ENCODE data around the gene LILRB2.
"Not testable (repeated sequence)": the region's sequence is repeated elsewhere in the genome, so short reads cannot be mapped to it uniquely, and the experiment has no call there.

The LILRB2 gene

DNA sequence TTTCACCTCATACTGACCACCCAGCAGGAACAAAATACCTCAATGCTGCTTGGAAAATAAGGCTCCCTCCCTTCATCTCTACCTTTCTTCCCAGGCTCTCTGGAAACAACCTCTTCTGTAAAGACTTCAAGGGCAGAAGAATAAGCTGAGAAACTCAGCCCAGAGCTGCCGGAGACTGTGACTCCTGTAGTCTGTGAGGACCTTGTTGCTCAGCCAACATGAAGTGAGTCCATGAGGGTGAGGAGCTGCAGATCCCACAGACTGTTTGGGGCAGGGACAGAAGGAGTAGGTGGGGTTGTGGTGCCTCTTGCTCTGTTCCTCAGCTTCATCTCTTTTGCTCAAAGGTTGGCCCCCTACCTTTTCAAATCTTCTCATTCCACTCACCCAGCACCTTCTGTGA is 24.2 kb upstream of the LILRB2 start:
- no peak for DNase-seq (ENCODE audit: low read depth in 3 of 3, low spot score in 1 of 3)

DNA sequence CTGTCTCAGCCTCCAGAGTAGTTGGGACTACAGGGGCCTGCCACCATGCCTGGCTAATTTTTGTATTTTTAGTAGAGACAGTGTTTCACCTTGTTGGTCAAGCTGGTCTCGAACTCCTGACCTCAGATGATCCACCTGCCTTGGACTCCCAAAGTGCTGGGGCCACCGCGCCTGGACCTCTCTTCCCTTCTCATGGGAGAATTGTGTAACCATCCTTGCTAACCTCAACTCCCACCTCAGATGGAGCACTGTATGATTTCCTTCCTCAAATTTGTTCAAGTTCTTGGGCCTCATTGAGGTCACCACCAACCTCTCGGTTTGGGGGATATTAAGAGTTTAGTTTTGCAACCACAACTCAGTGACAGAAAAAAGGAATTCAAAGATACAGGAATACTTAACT is 21.3 kb upstream of the LILRB2 start:
- DNase-seq (ENCODE audit: low read depth in 3 of 3, low spot score in 1 of 3): no peak

DNA sequence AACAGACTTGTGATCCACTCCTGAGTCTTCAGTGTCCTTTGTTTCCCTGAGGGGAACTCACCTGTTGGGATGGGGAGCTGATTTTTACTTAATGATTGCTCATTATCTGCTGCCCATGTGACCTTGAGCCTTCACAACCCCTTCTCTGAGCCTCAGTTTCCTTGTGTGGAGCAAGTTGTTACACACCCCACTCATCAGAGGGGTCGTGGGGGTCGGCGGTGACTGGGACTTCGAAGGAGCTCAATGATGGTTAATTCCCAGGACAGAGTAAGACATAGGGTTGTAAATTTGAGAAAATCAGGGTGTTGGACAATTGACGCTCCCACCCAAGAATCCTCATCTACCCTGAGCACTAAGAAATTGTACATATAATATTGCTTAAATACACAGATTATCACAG is 18.6 kb upstream of the LILRB2 start:
- DNase-seq (ENCODE audit: low read depth in 3 of 3, low spot score in 1 of 3): no peak

DNA sequence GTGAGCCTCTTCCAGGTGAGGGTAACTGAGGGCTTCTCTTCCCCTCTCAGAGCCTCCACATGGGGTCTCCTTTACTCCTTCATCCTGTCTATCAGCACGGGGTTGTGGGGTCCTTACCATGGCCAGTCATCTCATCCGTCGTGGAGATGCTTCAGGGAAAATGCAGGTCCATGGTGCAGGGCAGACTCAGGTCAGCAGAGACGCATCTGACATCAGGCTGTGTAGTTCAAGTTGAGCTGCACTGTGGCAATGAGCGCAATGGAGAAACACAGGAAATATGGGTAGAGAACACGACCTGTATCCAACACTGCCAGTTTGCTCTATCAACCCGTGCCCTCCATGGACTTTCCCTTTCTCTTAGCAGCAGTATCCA is 18.2 kb upstream of the LILRB2 start:
- no peak for DNase-seq (ENCODE audit: low read depth in 3 of 3, low spot score in 1 of 3)

DNA sequence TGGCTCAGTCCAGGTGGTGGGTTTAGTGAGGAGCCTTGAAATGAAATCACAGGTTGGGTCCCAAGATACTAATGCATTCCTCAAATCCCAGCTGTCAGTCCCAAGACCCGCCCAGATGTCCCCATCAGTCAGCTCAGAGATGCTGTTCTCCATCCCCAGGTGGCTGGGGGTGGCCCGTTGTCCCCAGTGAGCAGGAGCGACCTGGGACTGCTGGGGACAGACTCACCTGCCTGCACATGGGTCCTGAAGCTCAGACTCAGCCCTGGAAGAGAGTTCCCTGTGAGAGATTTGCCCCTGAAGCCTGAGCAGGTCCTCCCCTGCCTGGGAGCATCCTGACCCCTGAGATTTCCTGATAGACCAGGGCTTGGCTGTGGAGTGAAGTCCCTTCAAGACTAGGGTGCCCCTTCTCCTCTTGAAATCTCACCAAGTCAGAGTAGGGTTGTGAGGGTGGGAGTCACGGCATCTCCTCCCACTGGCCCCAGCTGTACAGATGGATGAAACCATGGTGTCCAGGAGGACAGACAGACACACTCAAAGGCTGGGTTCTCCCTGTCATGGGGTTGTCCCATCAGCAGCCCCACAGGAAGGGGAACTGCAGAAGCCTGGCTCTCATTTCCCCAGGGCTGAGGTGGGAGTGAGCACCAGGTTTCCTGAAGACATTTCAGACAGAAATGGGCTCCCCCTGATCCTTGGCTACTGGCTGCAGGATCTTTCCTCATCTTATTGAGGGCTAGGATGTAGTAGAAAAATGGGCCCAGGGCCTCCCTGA is 17.6 kb upstream of the LILRB2 start:
- DNase-seq (ENCODE audit: low read depth in 3 of 3, low spot score in 1 of 3): no peak

DNA sequence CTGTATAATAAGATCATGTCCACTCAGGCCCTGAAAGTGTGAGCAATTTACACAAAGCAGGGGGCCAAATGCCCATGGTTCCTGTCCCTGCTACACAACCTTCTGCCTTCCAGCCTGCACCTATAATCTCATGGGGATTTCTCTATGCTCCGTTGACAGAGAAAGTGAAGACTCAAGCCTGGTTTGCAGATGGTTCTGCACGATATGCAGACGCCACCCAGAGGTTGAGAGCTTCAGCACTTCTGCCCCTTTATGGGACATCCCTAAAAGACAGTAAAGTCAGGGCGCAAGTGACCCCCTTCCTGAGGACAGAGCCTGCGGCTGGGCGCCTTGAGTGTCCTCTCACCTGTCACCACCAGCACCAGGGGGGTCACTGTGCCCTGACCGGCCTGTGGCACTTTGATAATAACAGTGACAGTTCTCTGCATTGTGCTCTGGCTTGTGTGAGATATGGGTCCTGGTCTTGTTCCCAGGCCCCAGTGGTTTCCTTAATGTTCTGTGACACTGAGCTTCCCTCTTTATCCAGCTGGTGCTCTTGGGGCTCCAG is 16.9 kb upstream of the LILRB2 start:
- no peak for DNase-seq (ENCODE audit: low read depth in 3 of 3, low spot score in 1 of 3)

DNA sequence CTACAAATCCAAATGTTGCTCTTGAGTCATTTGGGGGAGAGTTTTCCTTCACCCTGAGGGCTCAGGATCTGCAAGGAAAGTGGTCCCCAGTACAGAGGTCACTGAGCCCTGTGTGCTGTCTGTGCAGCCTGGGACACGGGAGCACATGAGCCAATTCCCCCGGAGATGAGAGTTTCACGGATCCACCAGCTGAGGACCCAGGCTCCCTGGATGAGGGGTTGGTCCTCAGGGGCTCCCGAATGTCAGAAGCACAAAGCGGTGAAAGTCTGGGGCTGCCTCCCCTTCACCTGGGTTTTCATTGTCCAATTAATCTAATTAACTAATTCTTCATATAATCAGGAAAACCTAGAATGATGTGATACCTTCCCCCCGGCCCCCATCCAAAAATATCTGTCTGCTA is 13.6 kb upstream of the LILRB2 start:
- no peak for DNase-seq (ENCODE audit: low read depth in 3 of 3, low spot score in 1 of 3)

DNA sequence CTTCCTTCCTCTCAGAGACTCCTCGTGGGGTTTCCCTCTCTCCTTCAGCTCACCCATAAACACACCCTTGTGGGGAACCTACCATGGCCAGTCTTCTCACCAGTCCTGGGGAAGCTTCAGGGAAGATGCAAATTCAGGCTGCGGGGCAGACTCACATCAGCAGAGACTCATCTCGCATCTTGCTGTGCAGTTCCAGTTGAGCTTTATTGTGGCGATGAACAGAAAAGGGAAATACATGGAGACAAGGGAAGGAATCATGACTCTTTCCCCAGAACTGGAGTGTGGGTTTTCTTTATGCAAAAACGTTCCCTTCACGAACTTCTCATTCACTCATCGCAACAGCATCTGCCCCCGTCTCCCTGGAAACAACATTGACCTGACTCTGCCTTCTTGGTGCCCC is 8.2 kb upstream of the LILRB2 start:
- not testable (repeated sequence) for DNase-seq (ENCODE audit: low read depth in 3 of 3, low spot score in 1 of 3)

DNA sequence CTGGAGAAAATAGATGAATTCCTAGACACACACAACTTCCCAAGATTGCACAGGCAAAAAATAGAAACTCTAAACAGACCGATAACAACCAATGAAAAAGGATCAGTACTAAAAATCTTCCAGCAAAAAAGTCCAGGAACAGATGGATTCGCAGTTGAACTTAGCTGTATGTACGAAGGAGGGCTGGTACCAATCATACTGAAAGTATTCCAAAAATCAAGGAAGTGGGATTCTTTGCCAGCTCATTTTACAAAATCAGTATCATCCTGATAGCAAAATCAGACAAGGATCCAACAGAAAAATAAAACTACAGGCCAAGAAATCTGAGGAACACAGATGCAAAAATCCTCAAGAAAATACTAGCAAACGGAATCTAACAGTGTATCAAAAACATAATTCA is 6.5 kb upstream of the LILRB2 start:
- DNase-seq (ENCODE audit: low read depth in 3 of 3, low spot score in 1 of 3): no peak

DNA sequence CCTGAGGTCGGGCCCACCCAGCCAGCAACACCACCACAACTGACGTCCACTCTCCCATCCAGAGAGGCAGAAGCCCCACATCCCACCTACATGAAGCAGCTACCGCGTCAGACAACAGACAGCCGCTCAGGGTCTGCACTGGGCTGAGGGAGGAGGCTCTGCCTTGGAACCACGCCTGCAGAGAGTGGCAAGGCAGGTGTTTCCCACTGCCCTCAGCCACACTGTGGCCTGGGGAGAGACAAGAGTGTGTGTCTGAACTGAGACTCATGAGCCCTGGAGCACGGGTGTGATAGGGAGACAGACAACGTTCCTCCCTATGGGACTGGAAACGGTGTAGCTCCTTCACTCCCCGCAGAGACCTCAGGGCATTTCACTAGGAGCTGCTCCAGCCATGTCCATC is 5.4 kb upstream of the LILRB2 start:
- not testable (repeated sequence) for DNase-seq (ENCODE audit: low read depth in 3 of 3, low spot score in 1 of 3)

DNA sequence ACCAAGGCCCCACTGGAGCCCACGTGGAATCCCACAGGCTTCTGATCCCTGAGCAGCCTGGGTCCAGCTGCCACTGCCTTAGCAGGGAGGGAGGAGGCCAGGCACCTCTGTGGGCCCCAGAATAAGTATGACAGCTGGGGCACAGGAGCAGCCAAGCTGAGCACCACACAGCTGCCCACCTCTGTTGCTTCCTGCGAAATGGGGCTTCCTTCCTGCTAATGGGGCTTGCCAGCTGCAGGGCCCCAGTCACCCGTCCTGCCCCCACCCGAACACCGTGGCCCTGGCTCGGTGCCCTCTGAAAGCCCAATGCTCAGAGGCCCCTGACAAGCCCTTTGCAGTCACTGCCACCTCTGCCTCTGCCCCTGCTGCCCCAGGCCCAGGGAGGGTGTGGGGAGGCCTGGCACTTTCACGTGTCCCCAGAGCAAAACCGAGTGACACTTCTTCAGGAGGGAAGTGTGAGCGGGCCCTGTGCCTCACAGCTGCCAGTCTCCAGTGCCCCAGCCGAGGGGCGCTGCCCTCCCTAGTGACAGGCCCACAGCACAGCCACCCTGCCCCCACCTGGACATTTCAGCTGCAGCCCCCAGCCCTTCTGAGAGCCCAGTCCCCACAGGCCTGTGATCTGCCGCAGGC is 4.6 kb upstream of the LILRB2 start:
- DNase-seq (ENCODE audit: low read depth in 3 of 3, low spot score in 1 of 3): not testable (repeated sequence)

DNA sequence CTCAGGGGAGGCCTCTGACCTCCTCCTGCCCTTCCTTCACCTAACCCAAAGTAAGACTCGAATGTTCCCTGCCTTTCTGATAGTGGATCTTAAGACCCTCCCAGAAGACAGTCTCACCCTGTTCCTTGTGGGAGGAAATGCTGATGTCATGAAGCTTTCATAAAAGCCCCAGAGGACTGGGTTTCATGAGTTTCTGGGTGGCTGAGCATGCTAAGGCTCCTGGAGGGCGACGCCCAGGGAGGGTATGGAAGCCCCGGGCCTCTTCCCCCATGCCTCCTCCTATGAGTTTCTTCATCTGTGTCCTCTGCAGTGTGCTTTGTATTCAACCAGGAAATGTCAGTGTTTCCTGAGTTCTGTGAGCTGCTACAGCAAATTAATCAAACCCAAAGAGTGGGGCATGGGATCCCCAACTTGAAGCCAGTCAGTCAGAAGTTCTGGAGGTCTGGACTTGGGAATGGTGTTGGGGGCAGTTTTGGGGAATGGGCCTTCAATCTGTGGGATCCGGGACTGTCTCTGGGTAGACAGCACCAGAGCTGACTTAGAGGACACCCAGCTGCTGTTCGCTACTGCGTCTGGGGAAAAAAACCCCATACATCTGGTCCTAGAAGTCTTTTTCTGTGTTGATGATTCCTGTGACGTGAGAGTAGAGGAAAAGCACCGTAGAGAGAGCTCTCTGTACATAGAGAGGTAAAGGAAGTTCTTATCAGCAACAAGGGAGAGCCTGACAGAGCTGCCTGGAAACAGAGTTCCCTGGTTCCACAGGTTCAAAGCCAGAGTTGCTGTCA is 2.0 kb upstream of the LILRB2 start:
- no peak for DNase-seq (ENCODE audit: low read depth in 3 of 3, low spot score in 1 of 3)

DNA sequence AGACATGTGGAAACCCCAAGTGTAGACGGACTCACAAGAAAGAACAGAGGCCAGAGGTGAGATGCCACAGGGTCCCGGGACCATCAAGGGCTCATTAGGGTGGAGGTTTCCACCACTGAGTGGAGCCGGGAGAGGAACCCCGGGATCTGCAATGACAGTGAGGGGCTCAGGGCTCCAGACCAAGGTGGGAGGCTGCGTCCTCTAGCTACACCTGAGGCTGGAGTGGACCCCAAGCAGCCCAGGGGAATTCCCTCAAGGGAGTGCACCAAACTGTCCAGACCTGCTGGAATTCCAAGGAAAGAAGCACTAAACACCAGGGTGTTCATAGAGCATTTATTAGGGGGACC is 792 bp upstream of the LILRB2 start:
- DNase-seq (ENCODE audit: low read depth in 3 of 3, low spot score in 1 of 3): not testable (repeated sequence)

DNA sequence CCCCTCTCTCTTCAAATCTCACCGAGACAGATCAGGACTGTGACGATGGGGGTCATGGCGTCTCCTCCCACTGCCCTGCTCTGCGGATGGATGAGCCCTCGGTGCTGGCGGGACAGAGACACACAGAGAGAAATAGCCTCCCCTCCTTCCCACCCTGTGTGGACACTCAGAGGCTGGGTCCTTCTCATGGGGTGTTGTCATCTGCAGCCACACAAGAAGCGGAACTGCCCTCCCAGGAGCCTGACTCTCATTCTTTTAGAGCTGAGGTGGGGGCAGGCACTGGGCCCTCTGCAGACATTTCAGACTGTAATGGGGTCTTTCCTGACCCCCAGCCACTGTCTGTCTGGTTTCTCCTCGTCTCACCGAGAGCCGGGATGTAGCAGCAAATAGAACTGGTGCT is 469 bp downstream of the LILRB2 start:
- not testable (repeated sequence) for DNase-seq (ENCODE audit: low read depth in 3 of 3, low spot score in 1 of 3)

DNA sequence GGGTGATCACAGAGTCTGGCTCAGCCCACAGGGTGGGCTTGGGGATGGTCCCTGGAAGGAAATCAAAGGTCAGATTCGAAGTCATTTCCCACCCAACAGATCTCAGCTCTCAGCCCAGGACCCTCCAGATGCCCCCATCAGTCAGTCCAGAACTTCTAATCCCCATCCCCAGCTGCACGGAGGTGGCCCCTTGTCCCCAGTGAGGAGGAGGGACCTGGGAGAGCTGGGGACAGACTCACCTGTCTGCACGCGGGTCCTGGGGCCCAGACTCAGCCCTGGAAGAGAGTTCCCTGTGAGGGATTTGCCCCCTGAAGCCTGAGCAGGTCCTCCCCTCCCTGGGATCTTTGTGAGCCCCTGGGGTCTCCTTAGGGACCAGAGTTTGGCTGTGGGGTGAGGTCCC is 885 bp downstream of the LILRB2 start:
- DNase-seq (ENCODE audit: low read depth in 3 of 3, low spot score in 1 of 3): not testable (repeated sequence)

DNA sequence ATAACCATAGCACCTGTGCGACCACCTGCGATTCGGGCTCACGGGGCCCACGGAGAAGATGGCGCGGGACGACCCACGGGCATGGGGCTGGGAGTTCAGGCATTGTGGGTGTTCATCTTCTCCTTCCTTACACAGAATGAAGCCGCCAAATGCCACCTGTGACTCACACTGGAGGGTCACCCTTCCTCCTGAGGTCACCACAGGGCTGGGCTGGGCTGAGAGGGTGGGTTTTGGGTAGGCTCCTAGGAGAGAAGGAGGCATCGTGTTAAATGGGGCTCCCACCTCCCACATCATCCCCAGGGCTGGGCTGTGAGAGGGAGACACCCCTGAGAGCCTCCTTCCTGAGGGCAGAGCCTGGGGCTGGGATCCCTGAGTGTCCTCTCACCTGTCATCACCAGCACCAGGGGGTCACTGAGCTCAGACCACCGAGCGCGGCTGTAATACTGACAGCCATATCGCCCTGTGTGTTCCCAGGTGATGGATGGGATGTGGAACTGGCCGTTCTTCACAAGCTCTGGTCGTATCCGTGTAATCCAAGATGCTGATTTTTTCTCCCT is 1.4 kb downstream of the LILRB2 start:
- DNase-seq (ENCODE audit: low read depth in 3 of 3, low spot score in 1 of 3): no peak

DNA sequence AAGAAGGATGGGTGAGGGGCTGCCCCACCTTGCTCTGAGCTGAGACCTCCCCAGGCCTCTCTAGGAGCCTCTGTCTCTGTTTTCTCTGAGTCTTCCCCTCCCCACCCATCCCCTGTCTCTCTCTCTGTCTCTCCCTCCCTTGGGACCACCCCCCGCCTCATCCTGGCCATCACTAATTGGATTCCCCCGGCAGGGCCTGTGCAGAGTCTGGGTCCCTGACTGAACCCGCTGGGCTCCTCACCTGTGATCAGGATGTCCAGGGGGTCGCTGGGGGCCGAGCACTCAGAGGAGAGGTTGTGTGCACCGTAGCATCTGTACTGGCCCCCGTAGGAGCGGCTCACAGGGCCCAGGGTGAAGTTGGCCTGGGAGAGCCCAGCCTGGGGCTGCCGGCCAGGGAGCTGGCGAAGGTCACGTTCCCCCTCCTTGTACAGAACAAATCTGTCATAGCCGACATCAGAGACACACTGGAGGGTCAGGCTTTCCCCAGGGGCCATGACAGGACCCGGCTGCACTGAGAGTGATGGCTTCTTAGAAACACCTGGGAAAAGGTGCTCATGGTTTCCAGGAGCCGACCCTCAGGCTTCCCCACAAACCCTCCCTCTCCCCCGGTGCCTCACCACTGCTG is 2.2 kb downstream of the LILRB2 start:
- DNase-seq (ENCODE audit: low read depth in 3 of 3, low spot score in 1 of 3): not testable (repeated sequence)

DNA sequence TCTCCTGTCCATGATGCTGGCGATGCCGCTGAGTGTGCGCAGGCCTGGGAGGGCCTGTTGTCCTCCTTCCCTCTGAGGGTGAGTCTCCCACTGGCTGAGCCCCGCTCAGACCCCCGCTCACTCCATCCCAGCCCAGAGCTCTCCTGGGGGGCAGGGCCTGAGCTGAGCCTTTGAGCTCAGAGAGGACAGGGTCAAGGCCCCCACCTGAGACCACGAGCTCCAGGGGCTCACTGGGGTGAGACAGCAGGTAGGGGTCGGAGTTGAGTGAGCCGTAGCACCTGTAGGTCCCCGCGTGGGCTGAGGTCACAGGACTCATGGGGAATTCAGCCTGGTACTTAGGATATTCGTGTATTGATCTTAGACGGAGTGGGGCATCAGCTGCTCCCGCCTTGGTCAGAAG is 2.9 kb downstream of the LILRB2 start:
- DNase-seq (ENCODE audit: low read depth in 3 of 3, low spot score in 1 of 3): not testable (repeated sequence)

DNA sequence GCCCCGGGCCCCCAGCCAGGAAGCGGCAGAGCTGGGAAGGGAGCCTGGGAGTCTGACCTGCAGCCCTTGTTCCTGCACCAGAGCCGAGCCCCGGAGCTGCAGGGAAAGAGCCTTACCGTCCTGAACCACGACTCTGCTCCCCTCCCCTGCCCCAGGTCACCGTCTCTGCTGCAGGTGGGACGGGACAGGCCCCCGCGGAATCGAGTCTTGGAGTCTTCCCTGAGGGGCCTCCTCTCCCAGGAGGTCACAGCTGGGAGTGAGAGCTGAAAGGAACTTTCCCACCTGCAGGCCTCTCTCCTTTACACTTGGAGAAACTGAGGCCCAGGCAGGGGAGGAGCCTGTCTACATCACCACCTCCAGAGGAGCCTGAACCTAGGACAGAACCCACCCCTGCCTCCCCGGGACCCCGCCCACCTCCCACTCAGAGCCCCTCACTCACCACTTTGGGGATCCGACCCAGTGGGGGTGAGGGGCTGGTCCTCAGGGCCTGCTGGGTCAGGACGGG is 3.7 kb downstream of the LILRB2 start:
- not testable (repeated sequence) for DNase-seq (ENCODE audit: low read depth in 3 of 3, low spot score in 1 of 3)

DNA sequence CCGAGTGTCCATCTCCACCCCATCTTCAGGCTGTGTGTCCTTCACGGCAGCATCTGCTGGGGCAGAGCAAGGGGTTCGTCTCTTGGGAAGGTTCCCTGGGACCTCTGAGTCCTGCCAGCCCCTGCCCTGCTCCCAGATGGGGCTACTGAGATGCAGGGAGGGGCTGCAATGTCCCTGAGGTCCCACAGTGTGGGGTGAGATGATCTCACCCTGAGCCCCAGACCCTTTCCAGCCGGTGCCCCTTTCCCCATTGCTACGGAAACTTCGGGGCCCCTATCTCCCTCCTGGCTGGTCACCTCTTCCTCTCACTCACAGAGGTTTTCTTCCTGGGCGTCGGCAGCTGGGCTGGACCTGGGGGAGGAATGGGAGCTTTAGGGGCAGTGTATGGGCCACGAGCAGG is 5.0 kb downstream of the LILRB2 start:
- DNase-seq (ENCODE audit: low read depth in 3 of 3, low spot score in 1 of 3): no peak

DNA sequence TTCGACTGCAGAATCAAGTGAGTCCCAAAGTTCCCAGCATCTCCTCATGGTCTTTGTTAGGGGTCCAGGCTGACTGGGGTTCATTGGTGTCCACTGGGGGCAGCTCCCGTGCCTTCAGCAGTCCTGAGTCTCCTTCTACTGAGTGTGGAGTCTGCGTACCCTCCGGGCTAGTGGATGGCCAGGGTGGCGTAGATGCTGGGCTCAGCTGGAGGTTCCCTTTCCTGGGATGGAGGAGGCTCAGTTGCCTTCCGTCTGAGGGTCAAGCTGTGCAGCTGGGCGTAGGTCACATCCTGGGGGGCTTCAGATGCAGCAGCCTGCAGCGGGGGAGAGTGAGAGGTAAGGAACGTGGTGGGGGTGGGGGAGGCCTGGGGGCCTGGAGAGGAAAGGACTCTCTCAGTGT is 6.4 kb downstream of the LILRB2 start:
- not testable (repeated sequence) for DNase-seq (ENCODE audit: low read depth in 3 of 3, low spot score in 1 of 3)
